ENCODE results near the gene MRPS24. TPM values are rescaled to one million over a fixed set of nuclear protein-coding genes. Genes with fewer than 3 reads are reported as not detected.

The MRPS24 gene
- total RNA-seq, 1 experiment from 2014 or later: 190 TPM

DNA sequence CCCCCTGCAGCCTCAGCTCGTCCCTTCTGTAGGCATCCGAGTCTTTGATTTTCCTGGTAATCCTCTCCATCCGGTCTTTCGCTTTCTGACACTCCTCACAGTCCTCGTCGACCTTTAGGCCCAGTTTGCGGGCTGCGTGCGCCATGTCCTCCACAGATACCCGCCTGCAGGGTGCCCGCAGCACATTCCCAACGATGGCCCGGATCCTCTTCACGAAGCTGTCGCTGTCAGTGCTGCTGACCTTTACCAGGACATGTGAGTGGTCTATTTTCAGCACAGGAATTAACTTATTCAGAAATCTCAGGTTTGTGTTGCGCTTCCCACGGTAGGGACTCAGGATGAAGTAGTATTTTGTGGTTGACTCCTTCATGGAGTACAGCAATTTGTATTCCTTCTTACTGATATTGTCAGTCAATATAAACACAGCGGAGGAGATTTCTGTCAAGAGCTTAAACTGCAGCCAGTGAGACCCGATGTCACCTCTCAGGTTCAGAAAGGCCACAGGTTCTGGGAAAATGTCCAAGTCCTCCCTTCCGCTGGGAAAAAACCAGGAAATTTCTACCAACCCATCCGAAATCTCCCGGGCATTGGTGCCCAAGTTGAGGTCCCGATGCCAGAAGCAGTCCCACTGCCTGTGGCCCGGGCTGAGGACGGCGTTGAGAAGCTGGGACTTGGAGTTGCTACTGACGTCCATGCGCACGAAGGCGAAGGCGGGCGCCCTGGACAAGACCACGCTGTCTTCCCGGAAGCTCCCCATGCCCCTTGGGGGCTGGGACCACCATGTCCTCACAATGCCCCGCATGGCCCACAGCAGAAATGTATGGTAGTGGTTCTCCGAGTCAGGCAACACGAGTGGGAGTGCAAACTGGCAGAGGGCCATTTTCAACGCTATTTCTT lies 8.9 kb upstream of the MRPS24 start:
- DNase-seq (ENCODE audit: low read depth): no peak

DNA sequence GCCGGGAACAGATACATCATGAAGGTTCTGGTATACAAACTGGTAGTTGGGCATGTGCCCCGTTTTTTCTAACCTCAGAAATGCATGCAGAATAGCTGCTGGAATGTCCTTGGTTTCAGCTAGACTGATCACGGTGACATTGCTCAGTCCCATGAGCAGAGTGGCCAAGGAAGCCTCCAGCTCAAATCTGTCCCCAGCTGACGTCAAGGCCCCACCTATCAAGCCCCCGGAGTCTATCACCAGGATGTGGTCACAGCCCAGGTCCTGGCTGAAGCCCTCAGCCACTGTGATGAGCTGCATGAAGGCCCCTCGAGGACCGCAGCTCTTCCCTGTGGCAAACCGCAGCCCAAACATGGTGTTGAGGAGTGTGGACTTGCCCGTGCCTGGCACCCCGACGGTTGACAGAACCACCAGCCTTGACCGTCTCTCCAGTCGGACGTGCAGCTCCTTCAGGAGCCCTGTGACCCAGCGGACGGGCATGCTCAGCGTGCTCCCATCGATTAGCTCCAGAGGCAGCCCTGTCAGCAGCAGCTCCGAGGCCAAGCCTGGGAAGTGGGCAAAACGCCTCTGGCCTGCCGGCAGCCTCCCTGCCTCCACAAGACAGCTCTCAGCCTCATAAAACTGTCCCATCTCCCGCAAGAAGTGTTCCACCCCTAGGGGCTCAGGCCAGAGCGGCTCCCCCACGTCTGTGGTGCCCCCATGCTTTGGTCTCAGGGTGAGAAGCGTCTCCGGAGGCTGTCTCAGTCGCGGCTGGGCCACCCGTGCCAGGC lies 7.8 kb upstream of the MRPS24 start:
- DNase-seq (ENCODE audit: low read depth): peak; percentile 83

DNA sequence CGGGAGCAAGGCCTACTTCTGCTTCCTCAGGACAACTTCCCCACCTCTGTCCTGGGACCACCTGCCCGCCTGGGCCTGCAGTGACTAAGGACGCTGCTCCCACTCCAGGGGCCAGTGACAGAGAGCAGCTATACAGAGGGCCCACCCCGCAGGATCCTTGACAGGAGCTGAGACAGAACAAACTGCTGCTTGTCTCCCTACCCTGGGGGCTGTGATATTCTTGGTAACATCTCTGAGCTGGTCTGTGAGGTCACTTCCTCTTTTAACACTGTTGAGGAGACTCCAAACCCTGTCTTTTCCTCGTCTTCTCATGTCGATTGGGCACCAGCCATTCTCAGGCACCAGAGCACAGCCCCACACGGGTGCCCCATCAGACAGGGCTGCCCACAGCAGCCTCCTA lies 6.9 kb upstream of the MRPS24 start:
- DNase-seq (ENCODE audit: low read depth): no peak

DNA sequence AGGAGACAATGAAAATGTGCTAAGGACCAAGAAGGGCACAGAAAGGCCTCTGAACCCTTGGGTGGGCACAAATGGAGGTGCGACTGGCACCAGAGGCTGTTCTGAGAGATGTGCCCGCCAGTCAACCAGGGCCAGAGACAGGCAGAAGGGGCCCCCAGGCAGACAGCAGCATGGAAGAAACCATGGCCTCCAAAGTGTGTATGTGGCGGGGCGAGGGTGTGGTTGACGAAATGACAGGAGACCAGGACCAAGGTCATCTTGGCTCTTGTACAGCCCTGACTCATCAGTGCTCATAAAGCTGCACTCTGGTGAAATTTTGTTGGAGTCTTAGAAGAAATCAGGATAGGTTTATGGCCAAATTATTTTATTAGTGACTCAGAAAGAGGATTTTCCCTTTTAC lies 4.0 kb upstream of the MRPS24 start:
- peak; percentile 92 for DNase-seq (ENCODE audit: low read depth)

DNA sequence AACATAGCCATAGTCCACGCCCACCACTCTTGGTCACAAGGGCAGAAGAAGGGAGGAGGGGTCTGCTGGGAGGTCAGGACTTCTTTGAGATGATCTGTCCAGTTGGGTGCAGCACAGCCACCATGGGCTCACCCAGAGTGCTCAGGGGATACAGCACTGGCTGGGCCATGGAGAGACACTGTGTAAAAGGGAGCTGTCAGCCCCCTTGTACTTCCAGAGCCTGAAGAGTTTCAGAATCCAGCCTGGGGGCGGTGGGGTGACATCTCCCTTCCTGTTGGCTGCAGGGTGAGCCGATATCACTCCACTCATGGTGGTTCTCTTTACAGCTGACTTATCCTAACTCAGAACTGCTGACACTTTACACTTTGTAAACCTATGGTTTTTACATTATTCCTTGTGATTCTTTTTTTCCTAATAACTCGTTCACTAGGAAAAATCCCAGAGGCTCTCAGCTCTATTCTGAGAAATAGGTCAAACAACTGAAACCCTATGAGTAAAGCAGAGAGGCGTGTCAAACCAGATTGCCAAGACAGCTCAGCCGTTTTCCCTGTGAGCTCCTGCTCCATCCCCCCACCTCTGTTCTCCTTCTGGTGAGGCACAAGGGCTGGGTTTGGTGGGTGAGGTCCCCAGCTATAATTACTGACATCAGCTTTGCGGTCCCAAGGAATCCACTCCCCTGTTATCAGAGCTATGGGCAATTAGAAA lies 3.2 kb upstream of the MRPS24 start:
- DNase-seq (ENCODE audit: low read depth): peak; percentile 92

- DNase-seq (ENCODE audit: low read depth): no peak
Observed at GRCh38 chr7:43871064-43871463, 1.7 kb upstream of the MRPS24 start.

- DNase-seq (ENCODE audit: low read depth): peak; percentile 86
Observed at GRCh38 chr7:43870316-43870715, 999 bp upstream of the MRPS24 start.

GRCh38 chr7:43869867-43870240 lies 537 bp upstream of the MRPS24 start:
- peak; percentile 97 for DNase-seq (ENCODE audit: low read depth)

GRCh38 chr7:43868681-43869005 lies 674 bp downstream of the MRPS24 start:
- no peak for DNase-seq (ENCODE audit: low read depth)

- DNase-seq (ENCODE audit: low read depth): no peak
Observed at GRCh38 chr7:43868181-43868580, 1.1 kb downstream of the MRPS24 start.

DNA sequence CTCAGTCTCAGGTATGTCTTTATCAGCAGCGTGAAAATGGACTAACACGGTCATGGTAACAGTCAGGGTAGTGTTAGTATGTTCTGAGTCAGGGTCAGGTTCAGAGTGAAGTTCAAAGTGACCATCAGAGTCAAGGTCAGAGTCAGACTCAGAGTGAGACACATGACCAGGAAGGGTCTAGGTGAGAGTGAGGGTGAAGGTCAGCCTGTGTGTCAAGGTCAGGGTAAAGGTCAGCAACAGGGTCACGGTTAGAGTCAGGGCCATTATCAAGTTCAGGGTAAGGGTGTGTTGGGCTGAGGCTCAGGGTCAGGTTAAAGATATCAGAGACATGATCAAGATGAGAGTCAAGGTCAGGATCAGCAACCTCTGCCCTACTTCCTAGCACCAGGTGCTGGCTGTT lies 4.0 kb downstream of the MRPS24 start:
- DNase-seq (ENCODE audit: low read depth): no peak

DNA sequence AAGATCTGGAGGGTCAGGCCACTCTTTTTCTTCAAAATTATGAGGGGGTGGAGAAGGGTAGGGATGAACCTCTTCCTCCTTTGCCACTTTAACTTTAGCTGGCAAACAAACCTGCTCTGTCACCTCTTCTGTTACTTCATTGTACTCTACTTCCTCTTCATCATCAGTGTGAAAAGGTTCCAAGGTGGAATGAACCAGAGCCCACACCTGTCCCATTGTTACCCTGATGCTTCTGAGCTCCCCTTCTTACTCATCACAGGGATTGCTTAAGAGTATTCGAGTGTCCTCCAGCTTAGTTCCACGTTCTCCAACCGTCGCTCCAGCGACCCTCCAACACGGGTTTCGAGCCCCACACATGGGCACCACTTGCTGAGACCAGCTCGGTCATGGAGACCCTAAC lies 5.2 kb downstream of the MRPS24 start:
- no peak for DNase-seq (ENCODE audit: low read depth)

DNA sequence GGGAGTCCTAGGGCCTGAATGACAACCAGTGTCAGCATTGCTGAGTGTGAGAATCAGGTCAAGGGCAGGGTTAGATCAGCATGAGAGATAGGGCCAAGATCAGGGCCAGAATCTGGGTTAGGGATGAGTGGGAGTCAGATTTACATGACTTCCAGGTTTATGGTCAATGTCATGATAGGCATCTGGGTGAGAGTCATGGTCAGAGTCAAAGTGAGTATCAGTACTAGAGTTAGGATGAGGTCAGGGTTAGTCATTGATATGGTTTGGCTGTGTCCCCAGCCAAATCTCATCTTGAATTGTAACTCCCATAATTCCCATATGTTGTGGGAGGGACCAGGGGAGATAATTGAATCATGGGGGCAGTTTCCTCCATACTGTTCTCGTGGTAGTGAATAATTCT lies 12.3 kb downstream of the MRPS24 start:
- DNase-seq (ENCODE audit: low read depth): peak; percentile 86

DNA sequence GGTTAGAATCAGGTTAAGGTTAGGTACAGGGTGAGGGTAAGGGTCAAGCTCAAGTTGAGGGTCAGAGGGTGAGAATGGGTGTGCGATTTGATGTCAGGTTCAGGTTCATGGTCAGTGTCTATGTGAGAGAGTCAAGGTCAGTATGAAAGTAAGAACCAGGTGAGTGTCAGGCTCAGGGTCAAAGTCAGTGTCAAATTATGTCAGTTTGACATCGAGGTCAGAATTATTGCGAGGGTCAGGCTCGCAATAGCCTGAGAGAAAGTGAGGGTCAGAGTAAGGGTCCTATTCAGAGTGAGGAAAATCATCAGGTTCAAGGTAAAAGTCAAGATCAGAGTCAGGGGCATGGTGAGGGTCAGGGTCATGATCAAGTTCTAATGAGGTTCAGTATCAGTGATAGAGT lies 13.0 kb downstream of the MRPS24 start:
- no peak for DNase-seq (ENCODE audit: low read depth)

DNA sequence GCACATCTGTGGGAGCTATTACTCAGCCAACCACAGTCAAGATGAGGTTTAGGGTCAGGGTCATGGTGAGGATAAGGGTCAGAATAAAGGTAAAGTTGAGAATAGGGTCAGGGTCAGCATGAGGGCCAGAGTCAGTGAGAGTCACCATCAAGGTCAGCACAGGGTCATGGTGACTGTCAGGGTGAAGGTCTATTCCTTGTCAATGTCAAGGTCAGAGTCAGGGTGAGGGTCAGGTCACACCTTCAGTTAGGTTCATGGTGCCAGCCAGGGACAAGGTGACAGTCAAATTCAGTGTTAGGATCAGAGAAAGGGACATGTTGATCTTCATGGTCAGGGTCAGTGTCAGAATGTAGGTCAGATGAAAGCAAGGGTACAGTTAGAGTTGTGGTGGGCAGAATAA lies 14.1 kb downstream of the MRPS24 start:
- no peak for DNase-seq (ENCODE audit: low read depth)

- DNase-seq (ENCODE audit: low read depth): no peak
Observed at GRCh38 chr7:43851805-43852204, 17.5 kb downstream of the MRPS24 start.

GRCh38 chr7:43850348-43851116 lies 18.8 kb downstream of the MRPS24 start:
- peak; percentile 98 for DNase-seq (ENCODE audit: low read depth)

DNA sequence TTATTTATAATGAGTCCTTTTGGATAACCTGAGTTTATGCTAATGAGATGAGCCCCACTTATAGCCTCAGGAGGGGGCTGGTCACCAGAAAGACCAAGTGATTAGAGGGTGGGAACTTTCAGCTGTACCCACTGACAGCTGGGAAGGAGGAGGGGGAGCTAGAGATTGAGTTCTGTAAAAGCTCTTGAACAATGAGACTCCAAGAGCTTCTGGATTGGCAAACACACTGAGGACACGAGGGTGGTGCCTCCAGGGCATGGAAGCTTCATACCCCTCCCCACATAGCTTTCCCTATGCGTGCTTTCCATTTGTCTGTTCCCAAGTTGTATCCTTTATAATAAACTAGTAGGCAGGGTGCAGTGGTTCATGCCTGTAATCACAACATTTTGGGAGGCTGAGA lies 20.3 kb downstream of the MRPS24 start:
- DNase-seq (ENCODE audit: low read depth): no peak

DNA sequence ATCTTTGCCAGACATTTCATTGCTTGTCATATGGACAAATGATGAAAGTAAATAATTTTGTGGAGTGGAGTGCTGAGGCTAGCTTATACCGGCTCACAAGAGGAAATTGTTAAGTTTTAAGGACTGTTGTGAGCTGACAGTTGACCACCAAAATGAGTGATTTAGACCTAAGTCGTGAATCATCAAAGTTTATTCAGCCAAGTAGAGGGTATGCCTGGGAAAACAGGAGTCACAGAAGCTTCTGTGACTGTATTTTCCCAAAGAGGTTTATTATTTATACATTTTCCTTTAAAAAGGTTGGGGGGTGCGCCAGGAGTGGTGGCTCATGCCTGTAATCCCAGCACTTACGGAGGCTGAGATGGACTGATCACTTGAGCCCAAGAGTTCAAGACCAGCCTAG lies 21.8 kb downstream of the MRPS24 start:
- peak; percentile 80 for DNase-seq (ENCODE audit: low read depth)

DNA sequence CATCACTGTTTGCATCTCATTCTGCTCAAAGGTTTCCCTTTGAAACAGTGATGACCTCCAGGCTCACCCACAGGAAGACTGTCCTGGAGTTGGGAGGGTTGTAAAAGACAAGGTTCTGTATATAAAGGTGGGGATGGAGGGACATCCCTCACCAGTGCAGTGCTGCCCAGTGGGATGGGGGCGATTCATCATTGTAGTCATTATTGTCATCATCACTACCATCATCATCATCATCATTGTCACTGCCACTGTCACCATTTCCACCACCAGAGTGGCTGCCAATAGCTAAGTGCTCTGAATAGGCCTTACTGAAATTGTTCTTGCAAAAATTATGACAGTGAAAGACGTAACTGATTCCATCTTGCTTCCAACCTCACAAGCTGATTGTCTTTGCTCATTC lies 24.7 kb downstream of the MRPS24 start:
- DNase-seq (ENCODE audit: low read depth): no peak

GRCh38 chr7:43844257-43844656 lies 25.1 kb downstream of the MRPS24 start:
- DNase-seq (ENCODE audit: low read depth): peak; percentile 26

- DNase-seq (ENCODE audit: low read depth): no peak
Observed at GRCh38 chr7:43843296-43843695, 26.0 kb downstream of the MRPS24 start.

Data from RPMI7951 (cell line).